Dedifferentiated amniotic fluid mesenchymal stem cell (primary cell): ENCODE measurements around the gene PLLP.
A peak's percentile ranks its signal among the peaks of the same experiment; 100 is the strongest.
"Not testable (repeated sequence)": the region's sequence is repeated elsewhere in the genome, so short reads cannot be mapped to it uniquely, and the experiment has no call there.

Source experiments
- DNase-seq: peaks from one replicate; pipeline ENCODE4 v3.0.0-alpha.2; 2016; ENCODE audit errors: extremely low spot score

PLLP gene

GRCh38 chr16:57273826-57274225 is 10.6 kb downstream of the PLLP start:
- DNase-seq: no peak

DNA sequence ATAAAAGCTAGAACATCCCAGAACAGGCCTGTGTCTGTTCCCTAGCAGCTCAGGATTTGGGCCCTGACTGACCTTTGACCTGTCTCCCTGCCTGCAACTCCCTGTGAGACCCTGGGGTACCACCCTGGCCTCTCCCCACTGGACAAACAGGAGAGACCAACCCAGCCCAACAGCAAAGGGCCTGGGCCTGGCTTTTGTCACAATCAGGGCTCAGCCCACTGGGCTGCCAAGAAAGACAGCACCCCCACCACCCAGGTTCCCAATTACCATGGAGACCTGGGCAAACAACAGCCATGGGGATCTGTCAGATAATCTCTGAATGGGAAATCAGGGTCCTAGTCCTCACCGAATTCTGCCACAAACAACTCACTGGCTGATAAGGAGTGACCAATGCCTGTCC is 11.1 kb downstream of the PLLP start:
- no peak for DNase-seq

DNA sequence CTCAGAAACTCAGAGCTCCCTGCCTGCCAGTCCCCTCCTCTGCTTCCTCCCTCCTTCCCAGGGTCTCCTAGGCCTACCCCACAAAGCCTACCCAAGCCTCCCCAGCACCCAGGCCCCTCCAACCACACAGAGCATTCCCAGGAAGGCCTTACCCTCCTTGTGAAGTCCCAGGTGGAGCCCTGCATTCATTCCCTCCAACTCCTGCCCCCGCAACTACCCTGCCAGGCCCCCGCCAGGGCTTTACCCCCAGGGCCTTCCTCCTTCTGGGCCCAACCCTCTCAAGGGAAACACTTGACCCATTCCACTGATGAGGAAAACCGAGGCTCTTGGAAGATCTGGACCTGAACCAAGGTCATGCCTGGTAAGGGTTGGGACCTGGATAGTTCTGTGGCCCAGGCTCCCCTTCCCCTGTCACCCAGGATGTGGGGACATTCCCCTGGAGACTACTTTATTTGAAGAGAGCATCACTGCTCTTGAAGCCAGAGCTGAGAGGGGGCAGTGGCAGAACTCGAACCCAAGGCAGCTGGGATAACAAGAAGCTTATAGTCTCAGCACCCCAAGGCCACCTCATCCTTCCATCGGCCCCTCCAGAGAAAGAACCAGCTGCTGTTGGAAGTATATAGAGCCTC is 12.5 kb downstream of the PLLP start:
- no peak for DNase-seq

GRCh38 chr16:57271063-57271345 is 13.5 kb downstream of the PLLP start:
- no peak for DNase-seq

DNA sequence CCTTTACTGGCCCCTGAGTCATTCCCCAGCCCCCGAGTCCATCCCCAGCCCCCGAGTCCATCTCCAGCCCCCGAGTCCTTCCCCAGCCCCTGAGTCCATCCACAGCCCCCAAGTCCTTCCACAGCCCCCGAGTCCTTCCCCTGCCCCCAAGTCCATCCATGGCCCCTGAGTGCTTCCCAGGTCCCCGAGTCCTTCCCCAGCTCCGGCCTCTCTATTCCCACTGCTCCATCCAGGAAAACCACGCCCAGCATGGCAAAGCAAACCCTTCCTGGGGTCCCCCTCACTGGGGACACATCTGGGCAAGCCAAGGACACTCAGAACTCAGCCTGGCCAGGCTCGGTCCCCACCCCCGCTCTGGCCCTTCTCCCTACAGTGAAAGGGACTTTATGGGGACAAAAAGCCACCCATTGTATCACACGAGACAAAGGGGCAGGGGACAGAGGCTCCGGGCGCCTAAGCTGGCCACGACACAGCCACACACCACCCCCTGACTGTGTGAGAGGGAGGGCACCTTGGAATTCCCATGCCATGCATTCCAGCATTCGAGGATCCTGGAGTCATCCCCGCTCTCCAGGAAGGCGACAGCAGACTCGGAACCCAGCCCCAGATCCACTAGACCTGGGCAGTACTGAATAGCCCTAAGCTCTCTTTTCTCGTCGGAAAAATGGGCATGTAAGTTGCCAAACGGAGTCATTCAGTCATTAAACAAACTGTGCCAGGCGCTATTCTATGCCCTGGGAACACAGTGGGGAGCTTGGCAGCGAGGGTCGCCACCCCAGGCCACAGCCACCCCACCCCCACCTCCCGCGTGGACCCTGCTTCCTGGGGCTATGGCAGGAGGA is 14.0 kb downstream of the PLLP start:
- no peak for DNase-seq

GRCh38 chr16:57268804-57269800 is 15.4 kb downstream of the PLLP start:
- no peak for DNase-seq

- DNase-seq: not testable (repeated sequence)
These were observed 17.1 kb downstream of the PLLP start for GRCh38 chr16:57267343-57267742.

GRCh38 chr16:57266531-57267260 is 17.8 kb downstream of the PLLP start:
- no peak for DNase-seq

DNA sequence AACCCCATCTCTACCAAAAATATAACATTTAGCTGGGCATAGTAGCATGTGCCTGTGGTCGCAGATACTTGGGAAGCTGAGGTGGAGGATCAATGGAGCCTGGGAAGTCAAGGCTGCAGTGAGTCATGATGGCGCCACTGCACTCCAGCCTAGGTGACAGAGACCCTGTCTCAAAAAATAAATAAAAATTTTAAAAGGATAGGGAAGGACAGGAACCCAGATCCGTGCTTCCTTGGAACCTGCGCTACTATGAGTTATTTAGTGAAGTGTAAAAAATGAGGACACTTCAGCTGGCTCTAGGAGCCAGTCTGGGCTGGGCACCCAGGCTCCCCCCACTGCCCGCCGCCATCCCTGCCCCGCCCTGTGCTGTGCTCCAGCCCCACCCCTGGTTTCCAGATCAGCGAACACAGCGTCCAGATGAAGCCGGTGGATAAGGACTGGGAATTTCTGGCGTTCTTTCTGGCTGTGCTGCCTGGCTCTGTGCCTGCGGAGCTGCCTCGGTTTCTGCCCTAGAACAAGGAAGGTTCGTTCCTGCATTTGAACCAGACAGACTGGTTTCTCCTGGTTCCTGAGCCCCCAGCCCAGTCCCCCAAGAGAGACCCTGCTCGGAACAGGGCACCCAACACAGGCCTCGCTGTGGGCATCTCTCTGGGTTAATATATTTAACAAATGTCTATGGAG is 18.5 kb downstream of the PLLP start:
- no peak for DNase-seq

DNA sequence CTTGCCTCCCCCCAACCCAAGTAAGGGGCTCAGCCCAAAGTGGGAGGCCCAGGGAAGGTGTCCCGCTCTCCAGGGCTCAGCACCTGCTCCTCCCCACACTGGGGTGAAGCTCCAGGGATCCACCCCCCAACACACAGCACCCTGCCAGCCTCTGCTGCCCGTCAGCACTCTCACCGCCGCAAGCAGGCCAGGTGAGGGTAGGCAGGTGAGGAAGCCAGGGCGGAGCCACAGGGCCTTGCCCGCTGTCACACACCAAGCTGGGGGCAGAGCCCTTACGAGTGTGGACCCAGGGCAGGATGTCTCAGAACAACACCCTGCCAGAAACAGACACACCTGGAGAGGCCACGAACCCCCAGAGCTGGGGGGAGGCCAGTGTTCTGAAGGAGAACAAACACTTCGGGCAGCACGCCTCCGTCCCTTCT is 19.5 kb downstream of the PLLP start:
- no peak for DNase-seq

DNA sequence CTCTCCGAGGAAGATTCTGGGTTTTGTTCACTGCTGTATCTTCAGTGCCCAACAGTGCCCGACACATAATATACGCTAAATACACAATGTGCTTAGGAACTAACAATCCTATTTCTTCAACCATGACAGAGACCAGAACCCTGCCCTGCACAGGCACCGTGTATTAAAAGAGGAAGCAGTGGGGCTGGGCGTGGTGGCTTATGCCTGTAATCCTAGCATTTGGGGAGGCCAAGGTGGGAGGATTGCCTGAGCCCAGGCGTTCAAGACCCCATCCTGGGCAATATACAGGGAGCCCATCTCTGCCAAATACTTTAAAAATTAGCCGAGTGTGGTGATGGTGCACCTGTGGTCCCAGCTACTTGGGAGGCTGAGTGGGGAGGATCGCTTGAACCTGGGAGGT is 20.1 kb downstream of the PLLP start:
- DNase-seq: no peak

GRCh38 chr16:57263541-57264351 is 20.7 kb downstream of the PLLP start:
- DNase-seq: no peak

DNA sequence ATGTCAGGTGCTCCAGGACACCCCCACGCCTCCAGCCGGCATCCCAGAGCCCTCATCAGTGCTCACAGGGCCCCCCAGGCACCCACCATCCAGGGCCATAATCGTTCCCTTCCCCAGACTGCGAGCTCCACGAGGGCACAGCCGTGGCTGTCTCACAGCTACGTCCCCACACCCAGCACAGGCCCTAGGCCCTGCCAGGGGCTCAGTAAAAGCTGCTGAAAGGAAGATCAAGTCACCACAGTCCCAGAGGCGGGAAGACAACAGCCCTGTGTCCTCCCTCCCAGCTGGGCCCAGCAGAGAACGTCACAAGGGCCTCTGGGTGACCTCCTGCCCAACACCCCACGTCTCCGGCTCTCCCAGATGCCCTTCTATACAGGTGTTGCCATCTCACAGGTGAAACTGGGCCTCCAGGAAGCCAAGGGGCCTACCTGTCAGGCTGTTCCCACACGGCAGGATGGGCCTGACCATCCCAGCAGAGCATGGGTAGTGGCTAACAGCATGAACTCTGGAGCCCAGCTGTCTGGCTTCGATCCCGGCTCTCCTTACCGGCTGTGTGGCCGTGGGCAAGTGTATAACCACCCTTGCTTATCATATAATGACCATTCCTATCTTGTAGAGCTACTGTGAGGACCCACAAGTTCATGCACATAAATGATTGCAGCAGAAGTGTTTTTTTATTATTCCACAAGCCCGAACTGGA is 21.5 kb downstream of the PLLP start:
- no peak for DNase-seq

- no peak for DNase-seq
These were observed 22.7 kb downstream of the PLLP start for GRCh38 chr16:57261806-57262205.

- DNase-seq: peak; percentile 28
These were observed 24.1 kb downstream of the PLLP start for GRCh38 chr16:57260294-57260929.

DNA sequence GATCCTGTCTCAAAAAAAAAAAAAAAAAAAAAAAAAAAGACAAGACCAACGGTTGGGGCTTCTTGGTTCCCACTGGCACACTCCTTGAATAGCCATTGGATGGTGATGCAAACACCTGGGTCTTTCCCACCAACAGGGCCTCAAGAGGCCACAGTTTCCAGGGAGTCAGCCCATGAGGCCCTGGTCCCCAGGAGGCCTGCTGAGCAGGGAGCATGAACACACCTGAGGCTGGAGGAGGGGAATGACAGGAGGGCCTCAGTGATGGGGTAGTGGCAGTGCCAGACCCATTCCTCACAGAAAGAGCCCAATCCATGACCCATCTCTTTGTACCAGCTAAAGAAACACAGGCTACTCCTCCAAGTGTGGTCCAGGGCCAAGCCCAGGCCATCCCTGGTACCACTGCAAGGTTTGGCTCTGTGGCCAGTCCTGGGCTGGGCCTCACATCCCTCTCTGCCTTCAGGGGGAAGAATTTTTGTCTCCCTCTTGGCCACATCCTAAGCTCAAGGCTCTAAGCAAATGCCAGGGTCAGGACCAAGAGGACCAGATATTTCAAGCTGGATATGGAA is 25.5 kb downstream of the PLLP start:
- no peak for DNase-seq

DNA sequence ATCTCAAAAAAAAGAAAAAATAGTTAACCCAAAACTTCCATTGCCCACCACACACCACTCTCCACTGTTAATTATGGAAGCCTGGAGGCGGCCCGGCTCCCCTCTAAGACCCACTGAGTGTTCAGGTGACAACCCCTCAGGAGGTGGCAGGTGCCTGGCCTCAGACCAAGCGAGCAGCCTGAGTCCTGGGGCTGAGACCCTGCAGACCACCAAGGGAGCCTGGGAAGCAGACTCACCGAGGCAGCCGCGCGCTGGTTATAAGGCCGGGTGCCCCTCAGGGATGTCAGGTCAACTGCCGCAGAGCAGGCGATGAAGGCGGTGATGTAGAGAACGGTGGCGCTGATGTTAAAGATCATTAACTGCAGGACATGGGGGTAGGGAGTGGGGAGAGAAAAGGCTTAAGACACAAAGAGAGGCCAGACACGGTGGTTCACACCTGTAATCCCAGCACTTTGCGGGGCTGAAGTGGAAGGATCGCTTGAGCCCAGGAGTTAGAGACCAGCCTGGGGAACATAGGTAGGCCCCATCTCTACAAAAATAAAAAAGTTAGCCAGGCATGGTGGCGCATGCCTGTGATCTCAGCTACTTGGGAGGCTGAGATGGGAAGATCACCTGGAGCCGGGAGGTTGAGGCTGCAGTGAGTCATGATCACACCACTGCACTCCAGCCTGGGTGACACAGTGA is 26.1 kb downstream of the PLLP start:
- no peak for DNase-seq

DNA sequence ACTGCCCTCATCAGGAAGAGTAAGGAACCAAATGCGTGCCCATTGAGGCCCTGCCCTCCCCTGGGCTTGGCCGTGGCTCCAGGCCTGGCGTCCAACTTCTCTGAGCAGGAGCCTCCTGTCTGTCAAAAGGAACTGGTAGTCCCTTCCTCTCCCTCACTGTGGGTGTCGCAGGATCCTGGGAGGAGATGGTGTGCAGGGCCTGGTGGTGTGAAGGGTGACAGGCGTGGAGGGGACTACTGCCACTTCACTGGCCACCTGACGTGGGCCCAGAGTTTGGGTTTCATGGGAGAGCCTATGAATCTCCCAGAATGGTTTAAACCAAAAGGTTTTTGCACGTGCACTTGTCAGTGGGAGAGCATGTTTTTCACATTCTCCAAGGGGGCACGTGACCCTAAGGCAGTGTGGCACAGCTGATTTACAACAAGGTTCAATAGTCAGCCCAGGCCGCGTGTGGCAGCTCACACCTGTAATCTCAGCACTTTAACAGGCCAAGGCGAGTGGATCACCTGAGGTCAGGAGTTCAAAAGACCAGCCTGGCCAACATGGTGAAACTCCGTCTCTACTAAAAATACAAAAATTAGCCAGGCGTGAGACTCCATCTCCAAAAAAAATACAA is 26.9 kb downstream of the PLLP start:
- no peak for DNase-seq
